GM23248 (cell line): ENCODE data around the gene ANGEL2.

Source experiments
- EZH2 ChIP-seq: fragments of 200-600 bp; sonication (generic); IDR thresholded peaks from 2 replicates; pipeline ENCODE4 v1.6.1; 2018; ENCODE audit warnings: antibody characterized with exemption, mild to moderate bottlenecking; ENCODE audit not compliant: insufficient read depth, poor library complexity, severe bottlenecking
- EZH2phosphoT487 ChIP-seq: fragments of 200-600 bp; sonication (generic); IDR thresholded peaks from 2 replicates; pipeline ENCODE4 v1.6.1; 2018; ENCODE audit warnings: antibody characterized with exemption, moderate library complexity, mild to moderate bottlenecking, low read depth; ENCODE audit not compliant: insufficient read depth

DNA sequence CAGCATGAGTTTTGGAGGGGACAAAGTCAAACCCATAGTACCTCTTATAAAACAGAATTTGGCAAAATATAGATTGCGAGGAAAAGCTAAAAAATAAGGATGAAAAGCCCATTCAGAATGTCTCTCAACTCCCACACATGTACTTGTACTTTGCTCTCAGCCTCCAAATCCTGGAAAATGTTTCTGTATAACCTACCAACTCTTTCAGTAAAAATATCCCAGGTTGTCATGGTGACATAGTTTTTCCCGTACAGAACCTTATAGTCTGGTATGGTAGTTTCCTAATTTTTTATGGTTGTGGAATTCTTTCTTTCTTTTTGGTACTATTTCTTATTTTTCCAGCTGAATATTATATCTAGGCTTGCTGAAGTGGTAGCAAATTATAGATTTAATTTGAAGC lies 19.9 kb upstream of the ANGEL2 start:
- TF ChIP-seq EZH2phosphoT487 = no peak
- TF ChIP-seq EZH2 = no peak
